Kidney capillary endothelial cell (primary cell): ENCODE measurements around the gene BECN2.

Source experiments
- DNase-seq: peaks from one replicate; pipeline ENCODE4 v3.0.0-alpha.2; 2018; ENCODE audit warnings: low spot score

The BECN2 gene, protein sequence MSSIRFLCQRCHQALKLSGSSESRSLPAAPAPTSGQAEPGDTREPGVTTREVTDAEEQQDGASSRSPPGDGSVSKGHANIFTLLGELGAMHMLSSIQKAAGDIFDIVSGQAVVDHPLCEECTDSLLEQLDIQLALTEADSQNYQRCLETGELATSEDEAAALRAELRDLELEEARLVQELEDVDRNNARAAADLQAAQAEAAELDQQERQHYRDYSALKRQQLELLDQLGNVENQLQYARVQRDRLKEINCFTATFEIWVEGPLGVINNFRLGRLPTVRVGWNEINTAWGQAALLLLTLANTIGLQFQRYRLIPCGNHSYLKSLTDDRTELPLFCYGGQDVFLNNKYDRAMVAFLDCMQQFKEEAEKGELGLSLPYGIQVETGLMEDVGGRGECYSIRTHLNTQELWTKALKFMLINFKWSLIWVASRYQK

DNA sequence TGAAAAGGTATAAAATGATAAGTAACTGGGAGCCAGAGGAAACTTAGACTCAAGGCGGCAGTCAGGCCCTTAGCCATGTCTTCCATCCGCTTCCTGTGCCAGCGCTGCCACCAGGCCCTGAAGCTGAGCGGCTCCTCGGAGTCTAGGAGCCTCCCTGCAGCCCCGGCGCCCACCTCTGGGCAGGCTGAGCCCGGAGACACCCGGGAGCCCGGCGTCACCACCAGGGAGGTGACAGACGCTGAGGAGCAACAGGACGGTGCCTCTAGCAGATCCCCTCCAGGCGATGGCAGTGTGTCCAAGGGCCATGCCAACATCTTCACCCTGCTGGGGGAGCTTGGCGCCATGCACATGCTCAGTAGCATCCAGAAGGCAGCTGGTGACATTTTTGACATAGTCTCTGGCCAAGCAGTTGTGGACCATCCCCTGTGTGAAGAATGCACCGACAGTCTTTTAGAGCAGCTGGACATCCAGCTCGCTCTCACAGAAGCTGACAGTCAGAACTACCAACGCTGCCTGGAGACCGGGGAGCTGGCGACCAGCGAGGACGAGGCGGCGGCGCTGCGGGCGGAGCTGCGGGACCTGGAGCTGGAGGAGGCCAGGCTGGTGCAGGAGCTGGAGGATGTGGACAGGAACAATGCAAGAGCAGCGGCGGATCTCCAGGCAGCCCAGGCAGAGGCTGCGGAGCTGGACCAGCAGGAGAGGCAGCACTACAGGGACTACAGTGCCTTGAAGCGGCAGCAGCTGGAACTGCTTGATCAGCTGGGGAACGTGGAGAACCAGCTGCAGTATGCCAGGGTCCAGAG, at the start of gene BECN2:
BECN2 (plus strand) TSS at position 76 of the 803 bp plus-strand sequence; CDS start at position 76, 0 bp downstream.
- no peak for DNase-seq

DNA sequence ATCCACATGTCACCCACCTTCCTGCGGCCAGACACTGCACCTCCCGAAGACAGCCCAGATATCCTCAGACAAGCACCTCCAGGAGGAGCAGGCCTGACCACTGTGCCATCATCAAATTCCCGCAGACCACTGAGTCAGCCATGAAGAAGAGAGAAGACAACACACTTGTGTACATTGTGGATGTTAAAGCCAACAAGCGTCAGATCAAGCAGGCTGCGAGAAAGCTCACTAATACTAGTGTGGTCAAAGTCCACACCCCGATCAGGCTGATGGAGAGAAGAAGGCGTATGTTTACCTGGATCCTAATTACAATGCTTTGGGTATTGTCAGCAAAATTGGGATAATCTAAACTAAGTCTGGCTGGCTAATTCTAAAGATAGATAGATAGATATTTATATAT, 41.4 kb upstream of the BECN2 start:
- no peak for DNase-seq

DNA sequence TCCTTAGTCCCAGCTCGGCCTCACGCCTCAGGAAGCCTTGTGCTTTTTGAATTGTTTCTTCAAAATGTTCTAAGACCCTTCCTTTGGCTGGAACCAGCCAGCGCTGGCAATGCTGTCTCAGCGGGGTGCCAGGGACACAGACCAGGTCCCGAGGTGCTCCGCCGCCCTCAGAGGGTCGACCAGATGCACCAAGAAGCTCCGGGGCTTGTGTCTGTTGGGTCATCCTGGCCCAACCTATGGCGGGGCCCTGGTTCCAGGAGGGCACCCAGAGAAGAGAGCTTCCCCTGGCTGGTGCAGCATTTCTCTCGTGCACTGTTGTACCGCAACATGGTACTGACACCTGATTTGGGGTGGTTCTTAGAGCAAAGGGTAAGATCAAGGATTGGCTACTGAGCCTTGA, 40.1 kb upstream of the BECN2 start:
- DNase-seq, result no peak

DNA sequence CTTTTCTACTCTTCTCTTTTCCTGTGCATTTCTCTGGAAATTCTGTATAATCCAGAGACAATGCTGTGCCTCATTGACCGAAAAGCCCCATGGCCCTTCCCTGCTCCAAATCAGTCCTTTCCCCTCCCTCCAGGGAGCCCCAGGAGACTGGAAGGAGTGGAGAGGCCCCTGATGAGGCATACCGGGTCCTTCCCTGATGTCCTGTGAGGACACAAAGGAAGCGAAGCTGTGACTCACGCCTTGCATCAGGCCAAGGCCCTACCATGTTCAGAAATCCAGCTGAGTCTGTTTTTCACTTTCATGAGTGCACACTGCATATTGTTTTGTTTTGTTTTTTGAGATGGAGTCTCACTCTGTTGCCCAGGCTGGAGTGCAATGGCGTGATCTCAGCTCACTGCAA, 38.7 kb upstream of the BECN2 start:
- peak; percentile 30 for DNase-seq

DNA sequence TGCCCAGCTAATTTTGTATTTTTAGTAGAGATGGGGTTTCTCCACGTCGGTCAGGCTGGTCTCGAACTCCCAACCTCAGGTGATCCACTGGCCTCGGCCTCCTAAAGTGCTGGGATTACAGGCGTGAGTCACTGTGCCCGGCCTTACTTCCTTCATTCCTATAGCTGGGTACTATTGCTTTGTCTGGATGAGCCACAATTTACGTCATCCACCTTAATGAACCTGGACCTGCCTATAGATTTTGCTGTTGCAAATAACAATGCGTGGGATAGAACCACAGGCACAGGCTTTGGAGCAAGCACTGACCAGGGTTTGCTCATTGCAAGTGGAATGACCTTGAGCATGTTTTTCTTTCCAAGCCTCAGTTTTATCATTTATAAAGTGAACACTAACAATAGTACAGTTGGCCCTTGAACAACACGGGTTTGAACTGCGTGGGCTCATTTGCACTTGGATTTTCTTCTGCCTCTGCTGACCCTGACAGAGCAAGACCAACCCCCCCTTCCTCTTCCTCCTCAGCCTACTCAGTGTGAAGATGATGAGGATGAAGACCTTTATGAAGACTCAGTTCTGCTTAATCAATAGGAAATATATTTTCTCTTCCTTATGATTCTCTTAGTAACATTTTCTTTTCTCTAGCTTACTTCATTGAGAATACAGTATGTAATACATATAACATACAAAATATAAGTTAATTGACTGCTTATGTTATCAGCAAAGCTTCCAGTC, 33.3 kb upstream of the BECN2 start:
- DNase-seq, result no peak

DNA sequence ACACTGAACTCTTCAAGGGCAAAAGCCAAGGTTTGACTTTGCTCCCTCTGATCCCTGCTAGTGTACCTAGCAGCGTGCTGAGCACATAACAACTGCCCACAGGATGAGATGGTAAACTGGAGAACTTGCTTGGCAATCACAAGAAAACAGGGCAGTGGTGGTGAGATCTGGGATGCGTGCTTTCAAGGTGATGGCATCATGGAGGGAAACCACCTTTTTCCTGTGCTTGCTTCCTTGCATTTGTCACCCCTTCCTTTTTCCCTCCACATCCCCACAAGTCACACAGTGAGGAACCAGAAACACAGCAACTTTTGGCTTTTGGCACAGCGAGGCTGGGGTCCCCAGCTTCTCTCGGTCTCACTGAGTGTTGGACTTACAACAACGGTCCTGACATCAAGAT, 31.4 kb upstream of the BECN2 start:
- DNase-seq, result no peak

DNA sequence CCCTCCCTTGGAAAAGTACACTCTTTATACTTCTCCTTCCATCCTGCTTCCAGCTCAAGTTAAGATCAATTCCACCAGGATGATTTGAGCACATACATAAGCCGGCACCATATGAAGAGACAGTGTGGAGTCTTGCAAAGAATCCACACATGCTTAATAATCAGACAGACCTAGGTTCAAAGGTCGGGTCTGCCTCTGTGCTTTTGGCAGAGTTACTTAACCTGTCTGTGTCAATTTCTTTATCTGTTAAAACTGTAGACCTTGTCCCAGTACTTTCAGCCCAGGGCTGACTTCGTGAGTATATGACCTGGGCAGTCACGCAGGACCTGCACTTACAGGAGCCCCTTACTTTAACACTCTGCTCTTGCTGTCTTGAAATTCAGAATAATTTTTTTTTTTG, 30.2 kb upstream of the BECN2 start:
- no peak for DNase-seq

DNA sequence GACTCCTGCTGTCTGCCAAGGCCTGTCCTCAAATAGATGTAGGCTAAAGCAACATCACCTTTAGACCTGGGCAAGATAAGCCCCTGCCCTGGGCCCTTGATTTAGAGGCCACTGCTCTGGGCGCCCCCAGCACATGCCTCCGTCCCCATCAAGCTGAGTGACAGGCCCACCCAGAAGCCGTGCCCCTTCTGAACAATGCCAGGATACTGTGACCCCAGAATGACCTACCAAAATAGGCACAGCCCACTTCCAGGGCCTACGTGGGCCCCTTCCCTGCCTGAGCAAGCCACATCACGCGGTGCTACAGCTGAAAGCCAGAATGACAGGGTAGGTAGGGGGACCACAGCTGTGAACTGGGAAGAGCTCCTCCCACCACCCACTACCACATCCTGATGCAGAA, 24.7 kb upstream of the BECN2 start:
- DNase-seq, result no peak

DNA sequence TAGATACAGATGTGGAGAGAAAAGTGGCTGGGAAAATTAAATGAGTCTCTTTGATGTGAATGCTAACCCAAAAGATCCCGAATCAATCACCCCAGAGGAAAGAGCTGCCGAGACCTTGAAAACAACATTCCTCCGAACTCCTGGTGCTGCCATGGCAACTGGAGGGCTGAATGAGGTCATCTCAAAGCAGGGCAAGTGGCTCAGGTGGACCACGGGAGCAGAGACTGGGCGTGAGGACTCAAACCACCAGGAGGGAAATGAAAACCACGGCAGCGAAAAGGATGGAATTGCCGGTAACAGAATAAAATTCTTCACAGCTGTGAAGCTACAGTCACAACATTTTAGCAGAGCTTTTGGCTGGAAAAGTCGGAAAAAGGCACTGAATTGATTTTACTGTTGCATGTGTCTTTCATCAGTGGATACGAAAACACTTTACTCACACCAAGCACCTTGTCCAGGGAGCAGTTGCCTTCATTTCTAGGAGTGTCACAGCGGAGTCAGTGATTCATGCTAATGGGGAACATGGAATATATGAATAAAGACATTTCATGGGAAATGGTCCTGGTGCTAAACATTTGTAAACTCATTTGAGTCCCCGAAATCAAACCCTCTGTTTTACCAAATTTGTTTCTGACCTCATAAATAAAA, 23.2 kb upstream of the BECN2 start:
- DNase-seq, result no peak

DNA sequence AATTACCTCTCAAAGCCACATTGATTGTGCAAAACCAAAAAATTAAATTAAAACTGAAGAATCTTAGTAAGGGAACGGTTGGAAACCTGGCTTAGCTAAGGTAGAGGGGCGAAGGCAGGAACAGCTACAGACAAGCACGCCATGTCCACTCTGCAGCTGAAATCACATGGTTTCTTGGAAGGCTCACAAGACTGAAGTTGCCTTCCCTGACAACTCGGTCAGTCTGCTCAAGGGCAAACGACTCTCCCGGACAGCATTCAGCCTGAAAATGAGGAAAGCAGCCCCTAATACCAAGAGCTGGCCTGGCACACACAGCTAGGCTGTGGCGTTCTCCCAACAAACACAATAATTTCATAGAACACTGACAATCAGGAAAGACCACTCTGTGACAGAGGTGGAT, 22.7 kb upstream of the BECN2 start:
- DNase-seq, result no peak

DNA sequence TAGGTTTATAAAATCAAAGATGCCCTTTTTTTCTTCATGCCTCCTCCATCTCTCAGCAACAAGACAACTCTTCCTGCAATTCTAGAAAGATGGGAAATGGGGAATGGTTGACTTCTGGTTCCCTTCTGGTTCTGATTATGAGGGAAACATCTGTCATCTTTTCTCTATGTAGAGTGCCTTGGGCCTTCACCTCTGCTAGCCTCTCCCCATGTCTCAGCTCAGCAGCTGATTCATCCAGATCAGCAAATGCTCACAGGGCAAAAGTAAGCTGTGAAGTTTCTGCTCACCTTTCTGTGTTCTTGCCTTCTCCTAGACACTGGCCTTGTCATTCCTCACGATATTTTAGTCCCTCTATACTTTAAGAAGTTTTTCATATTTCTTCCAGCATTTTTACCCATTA, 17.8 kb upstream of the BECN2 start:
- DNase-seq, result no peak

DNA sequence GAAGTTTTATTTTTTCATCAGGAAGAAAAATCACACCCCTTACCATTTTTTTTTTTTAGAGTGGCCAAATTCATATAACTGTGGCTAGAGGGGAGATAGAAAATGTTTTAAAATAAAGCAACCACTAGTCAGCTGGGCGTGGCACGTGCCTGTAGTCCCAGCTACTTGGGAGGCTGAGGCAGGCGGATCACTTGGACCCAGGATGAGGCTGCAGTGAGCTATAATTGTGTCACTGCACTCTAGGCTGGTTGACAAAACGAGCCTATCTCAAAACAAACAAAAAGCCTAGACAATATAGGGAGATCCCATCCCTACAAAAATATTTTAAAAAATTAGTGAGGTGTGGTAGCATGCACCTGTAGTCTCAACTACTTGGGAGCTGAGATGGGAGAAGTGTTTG, 14.8 kb upstream of the BECN2 start:
- DNase-seq, result no peak

DNA sequence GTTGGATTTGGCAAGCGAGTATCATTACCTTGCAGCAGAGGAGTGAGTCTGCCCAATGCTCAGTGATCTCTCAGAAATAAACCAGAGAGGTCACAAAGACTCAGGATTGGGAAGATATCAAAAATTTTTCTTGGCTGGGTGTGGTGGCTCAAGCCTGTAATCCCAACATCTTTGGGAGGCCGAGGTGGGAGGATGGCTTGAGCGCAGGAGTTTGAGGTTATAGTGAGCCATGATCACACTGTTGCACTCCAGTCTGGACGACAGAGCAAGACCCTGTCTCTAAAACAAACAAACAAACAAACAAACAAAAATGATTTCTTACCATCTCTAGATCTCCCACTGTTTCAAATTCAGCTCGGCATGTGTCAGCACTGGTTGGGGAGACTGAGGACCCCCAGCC, 13.3 kb upstream of the BECN2 start:
- DNase-seq, result no peak

DNA sequence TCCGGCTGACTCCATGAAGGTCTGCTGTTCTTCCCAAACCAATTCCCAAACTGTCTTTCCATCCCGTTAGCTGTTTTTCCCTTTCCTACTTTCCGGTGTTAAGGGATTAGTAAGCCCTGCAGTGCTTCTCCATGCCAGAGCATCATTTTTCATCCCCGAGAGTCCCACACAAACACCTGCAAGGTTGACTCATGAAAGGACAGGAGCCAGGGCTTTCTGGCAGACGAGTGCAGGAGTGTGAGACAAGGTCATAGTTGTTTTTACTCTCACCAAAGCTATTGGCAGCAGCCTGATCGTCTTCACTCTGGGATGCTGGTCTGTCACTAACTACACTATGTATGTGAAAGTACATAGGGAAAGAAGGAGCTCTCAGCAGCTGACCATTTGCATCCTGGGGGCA, 10.2 kb upstream of the BECN2 start:
- DNase-seq, result no peak

DNA sequence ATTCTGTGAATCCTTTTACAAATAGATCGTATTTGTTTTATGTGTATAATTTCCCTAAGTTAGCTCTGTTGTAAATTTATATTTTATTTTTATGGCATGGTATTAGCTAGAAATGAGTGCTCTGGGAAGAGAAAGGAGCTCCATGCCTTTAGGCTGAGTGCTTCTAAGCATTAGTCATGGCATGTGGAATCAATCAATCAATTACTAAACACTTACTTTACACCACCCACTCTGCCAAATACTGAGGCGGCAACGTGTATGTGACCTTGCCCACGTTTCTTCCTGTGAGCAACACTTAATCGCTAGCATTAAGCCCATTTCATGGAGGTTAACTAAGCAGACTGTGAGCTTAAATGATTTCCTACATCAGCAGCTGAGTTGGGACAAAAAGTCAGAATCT, 7.2 kb upstream of the BECN2 start:
- no peak for DNase-seq

DNA sequence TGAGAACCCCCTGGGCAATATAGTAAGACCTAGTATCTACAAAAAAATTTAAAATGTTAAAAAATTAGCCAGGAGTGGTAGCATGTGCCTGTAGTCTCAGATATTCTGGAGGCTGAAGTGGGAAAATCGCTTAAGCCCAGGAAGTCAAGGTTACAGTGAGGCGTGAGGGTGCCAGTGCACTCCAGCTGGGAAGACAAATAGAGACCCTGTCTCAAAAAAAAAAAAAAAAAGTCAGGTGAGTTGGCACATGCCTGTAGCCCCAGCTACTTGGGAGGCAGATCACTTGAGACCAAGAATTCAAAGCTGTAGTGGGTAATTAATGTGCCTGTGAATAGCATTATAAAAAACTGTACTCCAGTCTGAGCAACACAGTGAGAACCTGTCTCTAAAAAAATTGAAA, 4.6 kb downstream of the BECN2 start:
- DNase-seq, result no peak

DNA sequence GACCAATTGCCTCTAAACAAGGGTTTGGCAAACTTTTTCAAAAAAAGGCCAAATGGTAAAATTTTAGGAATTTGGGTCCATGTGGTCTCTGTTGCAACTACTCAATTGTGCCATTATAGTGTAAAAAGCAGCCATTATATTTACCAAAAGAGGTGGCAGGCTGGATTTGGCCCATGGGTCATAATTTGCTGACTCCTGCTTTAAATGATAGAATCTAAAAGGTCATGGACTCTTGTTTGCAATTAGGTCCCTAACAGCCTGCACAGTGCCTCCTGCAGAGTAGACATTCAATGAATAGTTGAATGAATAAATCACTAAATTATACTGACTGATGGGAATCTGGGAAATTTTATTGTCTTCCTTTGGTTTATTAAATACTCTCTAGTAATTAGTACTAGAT, 6.2 kb downstream of the BECN2 start:
- DNase-seq, result no peak

DNA sequence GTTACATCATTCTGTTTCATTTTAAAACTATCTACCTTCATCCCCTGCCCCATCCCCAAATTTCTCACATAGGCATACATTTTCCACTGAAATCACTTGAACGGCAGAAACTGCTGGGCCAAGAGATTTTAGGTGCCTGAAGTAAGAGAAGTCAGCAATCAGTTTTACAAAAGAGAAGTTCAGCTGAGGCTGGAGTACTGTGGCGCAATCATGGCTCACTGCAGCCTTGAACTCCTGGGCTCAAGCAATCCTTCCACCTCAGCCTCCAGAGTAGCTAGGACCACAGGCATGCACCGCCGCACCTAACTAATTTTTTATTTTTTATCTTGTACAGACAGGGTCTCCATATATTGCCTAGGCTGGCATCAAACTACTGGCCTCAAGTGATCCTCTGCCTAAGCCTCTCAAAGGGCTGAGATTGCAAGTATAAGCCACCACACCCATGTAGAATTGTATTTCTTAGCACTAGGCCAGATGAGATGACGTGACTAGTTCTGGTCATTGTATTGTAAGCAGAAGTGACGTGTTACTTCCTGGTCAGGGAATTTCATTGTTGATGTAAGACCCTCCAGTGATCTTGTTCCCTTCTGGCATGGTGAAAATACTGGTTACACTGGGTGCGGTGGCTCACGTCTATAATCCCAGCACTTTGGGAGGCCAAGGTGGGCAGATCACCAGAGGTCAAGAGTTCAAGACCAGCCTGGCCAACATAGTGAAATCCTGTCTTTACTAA, 7.1 kb downstream of the BECN2 start:
- DNase-seq, result peak; percentile 29

DNA sequence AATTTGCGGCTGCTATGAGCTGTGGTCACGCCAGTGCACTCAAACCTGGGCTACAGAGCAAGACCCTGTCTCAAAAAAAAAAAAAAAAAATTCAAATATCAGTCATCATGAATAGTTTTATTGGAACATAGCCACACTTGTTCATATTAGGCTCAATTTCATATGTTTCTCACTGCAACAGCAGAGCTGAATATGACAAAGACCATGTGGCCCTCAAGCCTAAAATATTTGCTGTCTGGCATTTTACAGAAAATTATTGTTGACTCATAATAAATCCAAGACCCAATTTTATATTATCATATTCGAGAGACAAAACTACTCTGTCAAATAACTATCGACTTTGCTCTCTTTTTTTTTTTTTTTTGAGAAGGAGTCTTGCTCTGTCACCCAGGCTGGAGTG, 11.0 kb downstream of the BECN2 start:
- DNase-seq, result no peak

DNA sequence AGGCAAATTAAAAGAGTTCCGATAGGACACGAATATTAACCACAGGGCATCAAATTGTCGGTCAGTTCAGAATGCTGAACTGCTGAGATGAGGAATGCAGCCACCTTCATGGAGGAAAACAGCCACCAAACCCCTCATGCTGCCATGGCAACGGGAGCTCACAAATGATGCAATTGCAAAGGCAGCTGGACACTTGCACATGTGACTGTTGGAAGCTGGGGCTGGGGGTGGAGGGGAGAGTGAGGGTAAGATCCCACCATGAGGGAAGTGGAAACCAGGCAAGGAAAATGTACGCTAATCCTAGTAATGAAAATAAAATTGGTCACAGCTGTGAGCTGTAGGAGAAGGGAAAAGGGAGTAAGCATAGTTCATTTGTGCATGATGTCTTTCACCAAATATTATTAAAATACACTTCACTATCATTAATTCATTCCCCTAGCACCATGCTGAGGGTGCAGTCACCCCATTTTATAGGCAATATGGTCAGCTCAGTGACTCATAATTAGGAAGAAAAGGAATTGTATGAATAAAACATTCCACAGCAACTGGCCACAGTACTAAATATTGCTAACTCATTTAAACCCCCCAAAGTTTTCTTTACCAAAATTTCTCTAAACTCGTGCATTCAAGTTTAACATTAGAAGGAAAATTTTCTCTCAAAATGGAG, 15.3 kb downstream of the BECN2 start:
- DNase-seq, result no peak

DNA sequence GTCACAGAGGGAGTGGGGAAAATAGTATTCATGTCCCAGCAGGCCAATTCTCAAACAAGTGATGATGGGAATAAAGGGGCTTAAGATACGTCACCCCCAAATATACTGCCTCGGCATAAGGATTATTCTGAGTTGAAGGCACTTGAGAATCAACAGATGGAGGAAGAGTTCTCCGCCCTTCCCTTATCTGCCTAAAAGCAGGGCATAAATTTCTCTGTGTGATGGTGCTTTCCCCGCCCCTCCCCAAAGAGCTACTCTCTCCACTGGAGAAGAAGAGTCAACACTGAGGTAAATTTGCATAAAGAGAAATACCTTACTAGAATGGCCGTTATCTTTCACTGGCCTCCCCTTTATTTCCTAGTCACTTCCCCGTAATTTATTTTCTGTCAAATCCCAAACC, 18.7 kb downstream of the BECN2 start:
- no peak for DNase-seq
